Measurements from ENCODE around the gene GABRR2.

Gene GABRR2

DNA sequence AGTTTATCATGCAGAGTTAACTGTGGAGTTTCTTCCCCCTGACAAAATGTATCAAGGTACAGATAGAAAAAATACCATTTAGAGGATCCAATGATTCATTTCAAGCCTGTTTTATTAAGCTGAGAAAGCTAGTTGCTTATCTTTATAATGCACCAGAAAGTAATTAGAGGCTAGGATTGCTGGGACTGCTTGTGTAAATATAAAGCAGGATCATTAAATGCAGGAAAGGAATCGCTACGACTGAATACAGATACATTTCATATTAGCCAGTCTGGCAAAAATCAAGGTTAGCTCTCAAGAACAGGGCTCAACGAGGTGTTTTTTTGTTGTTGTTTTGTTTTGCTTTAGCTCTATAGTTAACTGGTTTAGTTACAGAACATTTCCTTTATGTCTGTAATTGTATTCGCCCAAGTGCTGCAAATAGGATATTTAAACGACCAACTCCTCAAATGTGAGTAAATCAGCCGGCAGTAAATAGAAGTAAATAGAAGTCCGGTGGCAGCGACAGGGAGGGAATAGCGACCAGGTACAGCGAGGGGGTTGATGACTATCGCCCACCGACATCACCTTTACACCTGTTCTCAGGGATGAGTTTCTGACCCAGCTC lies 36.7 kb upstream of the GABRR2 start (continued):
- TF ChIP-seq BCL11B (tag by site-specific recombination; IDR thresholded peaks at IDR 0.05; ENCODE audit: low read depth) (no peak), FEZF1 (tag by site-specific recombination; IDR thresholded peaks at IDR 0.05) (peak; percentile 36; the same call in 1 of the 2 replicates), MZF1 (tag by site-specific recombination; IDR thresholded peaks at IDR 0.05; ENCODE audit: borderline replicate concordance) (0 out of 2 replicates have a peak, but pooled peaks have one; percentile 10), SP2 (tag by site-specific recombination; IDR thresholded peaks at IDR 0.05) (no peak), OSR2 (tag by site-specific recombination; IDR thresholded peaks at IDR 0.05) (peak; percentile 30; the same call in 1 of the 2 replicates), SP7 (tag by site-specific recombination; IDR thresholded peaks at IDR 0.05) (peak; percentile 70; the same call in 1 of the 2 replicates)
- TF ChIP-seq, protein P1, sequence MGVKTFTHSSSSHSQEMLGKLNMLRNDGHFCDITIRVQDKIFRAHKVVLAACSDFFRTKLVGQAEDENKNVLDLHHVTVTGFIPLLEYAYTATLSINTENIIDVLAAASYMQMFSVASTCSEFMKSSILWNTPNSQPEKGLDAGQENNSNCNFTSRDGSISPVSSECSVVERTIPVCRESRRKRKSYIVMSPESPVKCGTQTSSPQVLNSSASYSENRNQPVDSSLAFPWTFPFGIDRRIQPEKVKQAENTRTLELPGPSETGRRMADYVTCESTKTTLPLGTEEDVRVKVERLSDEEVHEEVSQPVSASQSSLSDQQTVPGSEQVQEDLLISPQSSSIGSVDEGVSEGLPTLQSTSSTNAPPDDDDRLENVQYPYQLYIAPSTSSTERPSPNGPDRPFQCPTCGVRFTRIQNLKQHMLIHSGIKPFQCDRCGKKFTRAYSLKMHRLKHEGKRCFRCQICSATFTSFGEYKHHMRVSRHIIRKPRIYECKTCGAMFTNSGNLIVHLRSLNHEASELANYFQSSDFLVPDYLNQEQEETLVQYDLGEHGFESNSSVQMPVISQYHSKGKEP (tag by site-specific recombination; IDR thresholded peaks at IDR 0.05): peak; percentile 94
- TF ChIP-seq, protein P2, sequence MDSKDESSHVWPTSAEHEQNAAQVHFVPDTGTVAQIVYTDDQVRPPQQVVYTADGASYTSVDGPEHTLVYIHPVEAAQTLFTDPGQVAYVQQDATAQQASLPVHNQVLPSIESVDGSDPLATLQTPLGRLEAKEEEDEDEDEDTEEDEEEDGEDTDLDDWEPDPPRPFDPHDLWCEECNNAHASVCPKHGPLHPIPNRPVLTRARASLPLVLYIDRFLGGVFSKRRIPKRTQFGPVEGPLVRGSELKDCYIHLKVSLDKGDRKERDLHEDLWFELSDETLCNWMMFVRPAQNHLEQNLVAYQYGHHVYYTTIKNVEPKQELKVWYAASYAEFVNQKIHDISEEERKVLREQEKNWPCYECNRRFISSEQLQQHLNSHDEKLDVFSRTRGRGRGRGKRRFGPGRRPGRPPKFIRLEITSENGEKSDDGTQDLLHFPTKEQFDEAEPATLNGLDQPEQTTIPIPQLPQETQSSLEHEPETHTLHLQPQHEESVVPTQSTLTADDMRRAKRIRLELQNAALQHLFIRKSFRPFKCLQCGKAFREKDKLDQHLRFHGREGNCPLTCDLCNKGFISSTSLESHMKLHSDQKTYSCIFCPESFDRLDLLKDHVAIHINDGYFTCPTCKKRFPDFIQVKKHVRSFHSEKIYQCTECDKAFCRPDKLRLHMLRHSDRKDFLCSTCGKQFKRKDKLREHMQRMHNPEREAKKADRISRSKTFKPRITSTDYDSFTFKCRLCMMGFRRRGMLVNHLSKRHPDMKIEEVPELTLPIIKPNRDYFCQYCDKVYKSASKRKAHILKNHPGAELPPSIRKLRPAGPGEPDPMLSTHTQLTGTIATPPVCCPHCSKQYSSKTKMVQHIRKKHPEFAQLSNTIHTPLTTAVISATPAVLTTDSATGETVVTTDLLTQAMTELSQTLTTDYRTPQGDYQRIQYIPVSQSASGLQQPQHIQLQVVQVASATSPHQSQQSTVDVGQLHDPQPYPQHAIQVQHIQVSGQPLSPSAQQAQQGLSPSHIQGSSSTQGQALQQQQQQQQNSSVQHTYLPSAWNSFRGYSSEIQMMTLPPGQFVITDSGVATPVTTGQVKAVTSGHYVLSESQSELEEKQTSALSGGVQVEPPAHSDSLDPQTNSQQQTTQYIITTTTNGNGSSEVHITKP (tag by site-specific recombination; IDR thresholded peaks at IDR 0.05): no peak

GRCh38 chr6:89350281-89350966 lies 35.3 kb upstream of the GABRR2 start:
- no peak overlapping the region for H3K27ac ChIP-seq (ENCODE audit: extremely low read depth, low read depth, low read length)
- no peaks in the 10 kb centered on the region for H3K36me3 ChIP-seq (ENCODE audit: control insufficient read depth in 2 of 2, insufficient read depth in 1 of 2, low read length in 2 of 2)
- H3K4me3 ChIP-seq (ENCODE audit: low read depth, low read length): peak overlapping the region; percentile 3; the same call in 1 of the 2 replicates
- no peaks in the 10 kb centered on the region for H3K9me3 ChIP-seq (ENCODE audit: control insufficient read depth, insufficient read depth, low read depth, low read length)
- CTCF ChIA-PET: interaction anchor here (0.7 to 2.6 kb wide), 8 partner anchors 16 to 368 kb away, joined by 3 to 12 read pairs (median 4); no protein-coding TSS in a partner anchor
- POLR2A ChIA-PET: interaction anchor here (0.7 to 2.0 kb wide), 10 partner anchors 9 to 387 kb away, joined by 3 to 11 read pairs (median 3); partner anchors contain the start of gene RNGTT
- no peak for TF ChIP-seq ZNF184 (tag by site-specific recombination; IDR thresholded peaks at IDR 0.05)
- TF ChIP-seq, protein P3, sequence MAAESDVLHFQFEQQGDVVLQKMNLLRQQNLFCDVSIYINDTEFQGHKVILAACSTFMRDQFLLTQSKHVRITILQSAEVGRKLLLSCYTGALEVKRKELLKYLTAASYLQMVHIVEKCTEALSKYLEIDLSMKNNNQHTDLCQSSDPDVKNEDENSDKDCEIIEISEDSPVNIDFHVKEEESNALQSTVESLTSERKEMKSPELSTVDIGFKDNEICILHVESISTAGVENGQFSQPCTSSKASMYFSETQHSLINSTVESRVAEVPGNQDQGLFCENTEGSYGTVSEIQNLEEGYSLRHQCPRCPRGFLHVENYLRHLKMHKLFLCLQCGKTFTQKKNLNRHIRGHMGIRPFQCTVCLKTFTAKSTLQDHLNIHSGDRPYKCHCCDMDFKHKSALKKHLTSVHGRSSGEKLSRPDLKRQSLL (tag by site-specific recombination; IDR thresholded peaks at IDR 0.05): no peak
- TF ChIP-seq PRDM6 (tag by site-specific recombination; IDR thresholded peaks at IDR 0.05): 0 out of 2 replicates have a peak, but pooled peaks have one; percentile 18
- TF ChIP-seq ZNF473 (tag by site-specific recombination; IDR thresholded peaks at IDR 0.05): no peak
- TF ChIP-seq, protein P4, sequence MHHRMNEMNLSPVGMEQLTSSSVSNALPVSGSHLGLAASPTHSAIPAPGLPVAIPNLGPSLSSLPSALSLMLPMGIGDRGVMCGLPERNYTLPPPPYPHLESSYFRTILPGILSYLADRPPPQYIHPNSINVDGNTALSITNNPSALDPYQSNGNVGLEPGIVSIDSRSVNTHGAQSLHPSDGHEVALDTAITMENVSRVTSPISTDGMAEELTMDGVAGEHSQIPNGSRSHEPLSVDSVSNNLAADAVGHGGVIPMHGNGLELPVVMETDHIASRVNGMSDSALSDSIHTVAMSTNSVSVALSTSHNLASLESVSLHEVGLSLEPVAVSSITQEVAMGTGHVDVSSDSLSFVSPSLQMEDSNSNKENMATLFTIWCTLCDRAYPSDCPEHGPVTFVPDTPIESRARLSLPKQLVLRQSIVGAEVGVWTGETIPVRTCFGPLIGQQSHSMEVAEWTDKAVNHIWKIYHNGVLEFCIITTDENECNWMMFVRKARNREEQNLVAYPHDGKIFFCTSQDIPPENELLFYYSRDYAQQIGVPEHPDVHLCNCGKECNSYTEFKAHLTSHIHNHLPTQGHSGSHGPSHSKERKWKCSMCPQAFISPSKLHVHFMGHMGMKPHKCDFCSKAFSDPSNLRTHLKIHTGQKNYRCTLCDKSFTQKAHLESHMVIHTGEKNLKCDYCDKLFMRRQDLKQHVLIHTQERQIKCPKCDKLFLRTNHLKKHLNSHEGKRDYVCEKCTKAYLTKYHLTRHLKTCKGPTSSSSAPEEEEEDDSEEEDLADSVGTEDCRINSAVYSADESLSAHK (tag by site-specific recombination; IDR thresholded peaks at IDR 0.05): no peak
- H3K4me1 ChIP-seq (ENCODE audit: control insufficient read depth, insufficient read depth, low read length): peaks cover 16% of the 10 kb centered on the region
